Measurements from ENCODE around the gene SLC38A11.

DNA sequence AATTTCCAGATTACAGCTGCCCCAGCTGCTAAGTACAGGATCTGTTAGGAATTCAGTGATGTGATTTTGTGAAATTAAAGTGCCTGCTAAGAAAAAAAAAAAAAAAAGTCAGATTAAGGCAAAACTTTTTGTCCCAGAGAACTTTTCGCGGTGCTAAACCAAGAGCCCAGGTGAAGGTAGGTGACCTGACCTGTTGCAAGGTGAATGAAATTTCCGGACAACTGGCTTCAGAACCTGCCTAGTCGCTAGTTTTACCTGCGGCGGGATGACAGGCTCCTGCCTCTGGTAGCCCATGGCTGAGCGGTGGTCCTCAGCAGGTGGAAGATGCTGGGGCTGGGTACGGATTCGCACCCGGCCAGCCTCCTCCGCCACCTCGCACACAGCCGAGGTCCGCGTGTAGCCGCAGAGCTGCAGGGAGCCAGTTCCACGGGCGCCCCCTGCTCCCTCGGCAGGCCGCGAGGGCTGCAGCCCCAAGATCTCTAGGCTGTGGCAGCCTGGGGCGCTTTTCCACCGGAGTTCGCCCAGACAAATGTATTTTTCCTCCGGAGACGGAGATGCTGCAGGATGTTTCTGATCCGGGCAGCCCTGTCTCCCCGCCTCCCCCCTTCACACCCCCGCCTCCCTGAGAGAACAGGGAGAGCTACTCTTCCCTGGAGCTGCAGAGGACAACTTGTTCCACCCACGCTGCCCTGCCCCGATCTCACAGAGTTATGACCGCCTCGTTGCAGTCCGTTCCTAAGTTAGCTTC lies at the start of gene SLC38A11:
- TF ChIP-seq, protein P1, sequence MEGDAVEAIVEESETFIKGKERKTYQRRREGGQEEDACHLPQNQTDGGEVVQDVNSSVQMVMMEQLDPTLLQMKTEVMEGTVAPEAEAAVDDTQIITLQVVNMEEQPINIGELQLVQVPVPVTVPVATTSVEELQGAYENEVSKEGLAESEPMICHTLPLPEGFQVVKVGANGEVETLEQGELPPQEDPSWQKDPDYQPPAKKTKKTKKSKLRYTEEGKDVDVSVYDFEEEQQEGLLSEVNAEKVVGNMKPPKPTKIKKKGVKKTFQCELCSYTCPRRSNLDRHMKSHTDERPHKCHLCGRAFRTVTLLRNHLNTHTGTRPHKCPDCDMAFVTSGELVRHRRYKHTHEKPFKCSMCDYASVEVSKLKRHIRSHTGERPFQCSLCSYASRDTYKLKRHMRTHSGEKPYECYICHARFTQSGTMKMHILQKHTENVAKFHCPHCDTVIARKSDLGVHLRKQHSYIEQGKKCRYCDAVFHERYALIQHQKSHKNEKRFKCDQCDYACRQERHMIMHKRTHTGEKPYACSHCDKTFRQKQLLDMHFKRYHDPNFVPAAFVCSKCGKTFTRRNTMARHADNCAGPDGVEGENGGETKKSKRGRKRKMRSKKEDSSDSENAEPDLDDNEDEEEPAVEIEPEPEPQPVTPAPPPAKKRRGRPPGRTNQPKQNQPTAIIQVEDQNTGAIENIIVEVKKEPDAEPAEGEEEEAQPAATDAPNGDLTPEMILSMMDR (IDR thresholded peaks at IDR 0.05) = no peak
- no peak for TF ChIP-seq EZH2 (IDR thresholded peaks at IDR 0.05; ENCODE audit: borderline replicate concordance, insufficient read depth, low read depth, low read length, poor library complexity, severe bottlenecking)

All from B cell (primary cell).